ENCODE measurements around the gene OR6C75. TPM values are rescaled to one million over a fixed set of nuclear protein-coding genes. Genes with fewer than 3 reads are reported as not detected.
A peak's percentile ranks its signal among the peaks of the same experiment; 100 is the strongest.
"Not testable (repeated sequence)": the region's sequence is repeated elsewhere in the genome, so short reads cannot be mapped to it uniquely, and the experiment has no call there.

Gene OR6C75
- total and polyA plus RNA-seq, 4 donors = not detected

- H3K4me1 ChIP-seq (ENCODE audit: control insufficient read depth in 1 of 2, insufficient read depth in 2 of 2, low read length in 2 of 2); H3K4me3 ChIP-seq (ENCODE audit: low read length in 2 of 2); intact Hi-C loops (cut with DNase I); H3K27ac ChIP-seq (ENCODE audit: low read depth in 1 of 2, low read length in 2 of 2); DNase-seq; H3K27me3 ChIP-seq (ENCODE audit: control insufficient read depth in 1 of 2, insufficient read depth in 2 of 2, low read length in 1 of 2); H3K36me3 ChIP-seq (ENCODE audit: control insufficient read depth in 1 of 2, insufficient read depth in 2 of 2, low read length in 1 of 2); H3K9me3 ChIP-seq (ENCODE audit: control insufficient read depth, low read length): not testable (repeated sequence)
- WGBS, 2 donors = 33 to 35% methylated on average over 10 to 11 of the region's 11 CpGs
- ATAC-seq (ENCODE audit: low FRiP score) = peak; percentile 44
Observed at GRCh38 chr12:55414396-55414823, 51.6 kb downstream of the OR6C75 start.

- DNase-seq; intact Hi-C loops (cut with DNase I); H3K4me1 ChIP-seq (ENCODE audit: control insufficient read depth in 1 of 2, insufficient read depth in 2 of 2, low read length in 2 of 2); H3K27me3 ChIP-seq (ENCODE audit: control insufficient read depth in 1 of 2, insufficient read depth in 2 of 2, low read length in 1 of 2); H3K4me3 ChIP-seq (ENCODE audit: low read length in 2 of 2); H3K27ac ChIP-seq (ENCODE audit: low read depth in 1 of 2, low read length in 2 of 2); H3K36me3 ChIP-seq (ENCODE audit: control insufficient read depth in 1 of 2, insufficient read depth in 2 of 2, low read length in 1 of 2); H3K9me3 ChIP-seq (ENCODE audit: control insufficient read depth, low read length): not testable (repeated sequence)
- 5 to 10% methylated on average over 6 to 10 of the region's 34 CpGs for WGBS, 2 donors
- peak; percentile 11 for ATAC-seq (ENCODE audit: low FRiP score)
Observed at GRCh38 chr12:55414889-55415288, 52.1 kb downstream of the OR6C75 start.

GRCh38 chr12:55416961-55417360, 54.2 kb downstream of the OR6C75 start:
- WGBS, 2 donors = 51 to 88% methylated on average over 1 of the region's 1 CpG
- ATAC-seq (ENCODE audit: low FRiP score) = no peak
- intact Hi-C loops (cut with DNase I) = no loop called here
- Histone ChIP-seq H3K27ac (ENCODE audit: low read depth in 1 of 2, low read length in 2 of 2) (no peak overlapping the region), H3K9me3 (ENCODE audit: control insufficient read depth, low read length) (peaks cover 3% of the 10 kb centered on the region), H3K27me3 (ENCODE audit: control insufficient read depth in 1 of 2, insufficient read depth in 2 of 2, low read length in 1 of 2) (no peaks in the 10 kb centered on the region), H3K4me3 (ENCODE audit: low read length in 2 of 2) (no peak overlapping the region), H3K36me3 (ENCODE audit: control insufficient read depth in 1 of 2, insufficient read depth in 2 of 2, low read length in 1 of 2) (no peaks in the 10 kb centered on the region), H3K4me1 (ENCODE audit: control insufficient read depth in 1 of 2, insufficient read depth in 2 of 2, low read length in 2 of 2) (no peaks in the 10 kb centered on the region)
- no peak for DNase-seq

Other genes starting within 250 kb of the OR6C75 start
- not detected for gene OR9K2, start 236.6 kb upstream of the OR6C75 start, total RNA-seq
- not detected for gene OR9K2, start 236.6 kb upstream of the OR6C75 start, polyA plus RNA-seq
- not detected for gene OR10A7, start 141.9 kb upstream of the OR6C75 start, total RNA-seq
- not detected for gene OR10A7, start 141.9 kb upstream of the OR6C75 start, polyA plus RNA-seq
- not detected for gene OR6C74, start 118.4 kb upstream of the OR6C75 start, total RNA-seq
- not detected for gene OR6C74, start 118.4 kb upstream of the OR6C75 start, polyA plus RNA-seq
- gene OR6C6, start 66.4 kb upstream of the OR6C75 start, total RNA-seq = not detected
- gene OR6C6, start 66.4 kb upstream of the OR6C75 start, polyA plus RNA-seq = not detected
- not detected for gene OR6C1, start 48.6 kb upstream of the OR6C75 start, total RNA-seq
- gene OR6C1, start 48.6 kb upstream of the OR6C75 start, polyA plus RNA-seq = not detected
- not detected for gene OR6C3, start 32.2 kb upstream of the OR6C75 start, total RNA-seq
- not detected for gene OR6C3, start 32.2 kb upstream of the OR6C75 start, polyA plus RNA-seq
- not detected for gene OR6C65, start 37.6 kb downstream of the OR6C75 start, total RNA-seq
- not detected for gene OR6C65, start 37.6 kb downstream of the OR6C75 start, polyA plus RNA-seq
- gene OR6C76, start 63.3 kb downstream of the OR6C75 start, total RNA-seq = not detected
- not detected for gene OR6C76, start 63.3 kb downstream of the OR6C75 start, polyA plus RNA-seq
- not detected for gene OR6C2, start 81.1 kb downstream of the OR6C75 start, total RNA-seq
- not detected for gene OR6C2, start 81.1 kb downstream of the OR6C75 start, polyA plus RNA-seq
- not detected for gene OR6C70, start 107.2 kb downstream of the OR6C75 start, total RNA-seq
- not detected for gene OR6C70, start 107.2 kb downstream of the OR6C75 start, polyA plus RNA-seq
- gene OR6C68, start 129.4 kb downstream of the OR6C75 start, total RNA-seq = not detected
- not detected for gene OR6C68, start 129.4 kb downstream of the OR6C75 start, polyA plus RNA-seq
- not detected for gene OR6C4, start 186.6 kb downstream of the OR6C75 start, total RNA-seq
- not detected for gene OR6C4, start 186.6 kb downstream of the OR6C75 start, polyA plus RNA-seq
- gene OR2AP1, start 209.5 kb downstream of the OR6C75 start, total RNA-seq = not detected
- not detected for gene OR2AP1, start 209.5 kb downstream of the OR6C75 start, polyA plus RNA-seq

Data from aorta (tissue), 5 donors.